GM08714 (cell line): Measurements from ENCODE around the gene LKAAEAR1.

ENCODE experiments used
- H3K4me3 ChIP-seq: fragments of 200-500 bp; sonication (Bioruptor generic); 2 replicates; pipeline ENCODE4 v1.5.1; 2014; ENCODE audit warnings: mild to moderate bottlenecking, low read length, inconsistent platforms
- ZNF274 ChIP-seq: IDR thresholded peaks from 2 replicates; pipeline ENCODE4 v1.6.1; 2012; ENCODE audit warnings: mild to moderate bottlenecking, low read depth, low read length

LKAAEAR1 gene

GRCh38 chr20:64115171-64115911 lies 31.1 kb upstream of the LKAAEAR1 start:
- no peak for TF ChIP-seq ZNF274
- no peak overlapping the region for H3K4me3 ChIP-seq

DNA sequence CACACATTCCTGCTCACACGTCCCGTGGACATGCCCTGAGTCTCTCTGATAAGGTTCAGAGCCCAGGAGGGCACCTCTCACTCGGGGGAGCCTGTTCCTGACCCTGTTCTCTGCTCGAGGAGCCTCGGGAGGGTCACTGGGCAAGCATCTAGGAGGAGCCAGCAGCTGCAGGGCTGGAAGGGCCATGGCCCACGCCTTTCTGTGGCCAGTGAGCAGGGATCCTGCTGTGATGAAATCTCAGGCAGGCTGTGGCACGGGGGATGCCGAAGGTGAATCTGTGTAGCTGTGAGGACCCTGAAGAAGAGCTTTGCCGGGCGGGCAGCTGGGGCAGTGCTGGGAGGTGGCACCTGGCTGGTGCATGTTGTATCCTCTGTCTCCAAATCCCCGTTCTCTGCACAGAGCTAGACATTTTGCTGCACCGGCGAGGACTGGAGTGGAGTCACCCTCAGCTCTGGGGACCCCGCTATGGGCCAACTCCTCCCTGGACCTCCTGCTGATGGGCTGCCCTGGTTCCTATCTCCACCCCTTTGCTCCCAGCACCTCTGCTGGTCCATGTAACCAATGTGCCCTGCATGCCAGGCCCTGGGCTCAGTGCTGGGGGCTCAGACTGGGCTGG lies 30.3 kb upstream of the LKAAEAR1 start:
- no peak overlapping the region for H3K4me3 ChIP-seq
- no peak for TF ChIP-seq ZNF274

GRCh38 chr20:64113796-64114355 lies 29.7 kb upstream of the LKAAEAR1 start:
- TF ChIP-seq ZNF274 = no peak
- H3K4me3 ChIP-seq = no peak overlapping the region

DNA sequence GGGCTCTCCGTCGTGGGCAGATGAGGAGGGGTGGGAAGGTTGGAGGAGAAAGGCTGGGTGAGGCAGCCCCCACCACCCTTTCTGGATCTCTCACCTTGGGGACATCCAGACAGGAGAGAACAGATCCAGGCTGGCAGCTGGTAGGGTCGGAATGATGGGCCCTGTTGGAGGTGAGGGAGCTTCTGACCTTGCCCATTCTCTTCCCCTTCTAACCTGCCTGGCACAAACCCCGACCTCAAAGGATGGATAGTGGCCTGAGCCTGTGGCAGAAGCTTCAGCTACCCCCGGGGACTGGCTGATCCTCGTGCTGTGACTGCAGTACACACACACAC lies 29.2 kb upstream of the LKAAEAR1 start:
- H3K4me3 ChIP-seq = no peak overlapping the region
- TF ChIP-seq ZNF274 = no peak

- no peak overlapping the region for H3K4me3 ChIP-seq
- TF ChIP-seq ZNF274 = no peak
Observed at GRCh38 chr20:64112691-64113443, 28.7 kb upstream of the LKAAEAR1 start.

DNA sequence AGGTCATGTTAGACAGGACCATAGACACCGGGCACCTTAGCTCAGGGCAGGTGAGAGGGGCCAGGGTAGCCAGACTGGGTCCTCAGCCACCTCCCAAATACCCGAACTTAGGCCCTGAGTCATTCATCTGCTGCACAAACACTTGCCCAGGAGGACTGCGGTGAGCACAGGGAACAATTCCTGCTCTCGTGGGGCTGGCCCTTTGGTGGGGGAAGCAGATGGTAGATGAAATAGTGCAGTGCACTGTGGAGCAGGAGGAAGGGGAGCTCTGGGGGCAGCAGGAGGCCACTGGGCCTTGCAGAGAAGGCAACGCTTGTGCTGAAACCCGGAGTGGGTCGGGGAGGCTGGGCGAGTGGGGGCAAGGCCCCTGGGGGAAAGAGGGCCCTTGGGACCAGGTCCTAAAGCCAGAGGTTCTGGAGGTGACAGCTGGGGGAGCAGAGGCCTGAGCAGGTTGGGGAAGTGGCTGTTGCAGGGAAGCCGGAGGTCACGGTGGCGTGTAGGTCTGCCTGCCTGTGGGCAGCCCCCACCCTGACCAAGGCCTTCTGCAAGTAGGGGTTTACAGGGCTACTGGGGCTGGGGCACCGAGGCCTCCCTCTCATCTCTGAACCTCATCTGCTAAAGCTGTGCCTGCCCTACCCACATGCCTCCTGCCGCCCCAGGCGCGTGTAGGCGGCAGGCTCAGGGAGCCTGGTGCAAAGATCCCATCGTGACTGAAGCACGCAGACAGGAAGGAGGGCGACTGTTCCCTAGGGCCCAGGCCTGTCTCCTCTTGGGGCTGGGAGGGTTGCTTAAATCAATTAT lies 27.8 kb upstream of the LKAAEAR1 start:
- H3K4me3 ChIP-seq = no peak overlapping the region
- TF ChIP-seq ZNF274 = no peak

DNA sequence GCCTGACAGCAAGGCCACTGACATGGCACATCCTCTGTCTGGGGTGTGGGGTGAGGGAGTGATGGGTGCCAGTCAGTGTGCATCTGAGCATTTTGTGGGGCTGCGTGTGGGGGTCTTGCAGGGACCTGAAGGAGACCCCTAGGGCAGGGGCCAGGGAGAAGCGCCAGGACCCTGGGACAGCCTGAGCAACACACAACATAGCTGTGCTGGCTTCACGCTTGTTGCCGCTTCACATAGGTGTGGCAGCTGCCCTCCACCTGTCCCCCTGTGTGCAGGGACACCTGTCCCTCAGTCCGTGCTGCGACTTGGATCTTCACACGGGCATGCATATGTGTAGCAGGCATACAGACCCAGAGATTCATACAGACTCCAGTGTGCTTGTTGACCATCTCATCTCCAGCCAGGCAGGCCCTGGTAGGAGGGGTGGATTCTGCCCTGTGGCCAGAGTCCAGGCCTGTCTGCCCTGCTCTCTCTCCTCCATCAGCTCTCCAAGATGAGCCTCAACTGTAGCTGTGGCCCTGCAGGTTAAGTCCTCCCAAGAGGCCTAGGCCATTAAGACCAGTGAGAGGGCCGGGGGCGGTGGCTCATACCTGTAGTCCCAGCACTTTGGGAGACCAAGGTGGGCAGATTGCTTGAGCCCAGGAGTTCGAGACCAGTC lies 26.3 kb upstream of the LKAAEAR1 start:
- TF ChIP-seq ZNF274 = no peak
- H3K4me3 ChIP-seq = no peak overlapping the region

DNA sequence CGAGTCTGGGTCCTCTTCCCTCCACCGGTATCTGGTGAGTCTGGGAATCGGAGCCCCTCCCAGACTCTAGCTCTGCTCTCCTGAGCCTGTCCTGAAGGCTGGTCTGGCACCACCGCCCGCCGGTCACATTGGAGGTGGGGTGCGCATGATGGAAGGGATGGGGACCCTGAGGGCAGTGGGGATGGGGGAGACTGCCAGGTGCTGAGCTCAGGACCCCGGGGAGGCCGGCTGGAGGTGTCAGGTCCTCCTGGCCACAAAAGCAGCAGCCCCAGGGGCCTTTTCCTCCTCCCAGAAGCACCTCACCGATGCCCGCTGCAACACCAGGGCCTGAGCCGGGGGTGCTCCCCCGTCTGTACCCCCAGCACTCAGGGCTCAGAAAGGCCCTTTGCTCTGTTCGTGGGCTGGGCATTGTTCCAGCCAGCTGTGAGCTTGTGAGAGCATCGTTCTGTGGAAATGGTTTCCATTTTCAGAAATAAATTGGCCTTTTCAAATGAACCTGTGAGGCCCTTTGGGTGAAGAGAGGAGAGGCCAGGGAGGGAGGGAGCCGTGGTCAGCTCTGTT lies 25.7 kb upstream of the LKAAEAR1 start:
- H3K4me3 ChIP-seq = no peak overlapping the region
- no peak for TF ChIP-seq ZNF274

DNA sequence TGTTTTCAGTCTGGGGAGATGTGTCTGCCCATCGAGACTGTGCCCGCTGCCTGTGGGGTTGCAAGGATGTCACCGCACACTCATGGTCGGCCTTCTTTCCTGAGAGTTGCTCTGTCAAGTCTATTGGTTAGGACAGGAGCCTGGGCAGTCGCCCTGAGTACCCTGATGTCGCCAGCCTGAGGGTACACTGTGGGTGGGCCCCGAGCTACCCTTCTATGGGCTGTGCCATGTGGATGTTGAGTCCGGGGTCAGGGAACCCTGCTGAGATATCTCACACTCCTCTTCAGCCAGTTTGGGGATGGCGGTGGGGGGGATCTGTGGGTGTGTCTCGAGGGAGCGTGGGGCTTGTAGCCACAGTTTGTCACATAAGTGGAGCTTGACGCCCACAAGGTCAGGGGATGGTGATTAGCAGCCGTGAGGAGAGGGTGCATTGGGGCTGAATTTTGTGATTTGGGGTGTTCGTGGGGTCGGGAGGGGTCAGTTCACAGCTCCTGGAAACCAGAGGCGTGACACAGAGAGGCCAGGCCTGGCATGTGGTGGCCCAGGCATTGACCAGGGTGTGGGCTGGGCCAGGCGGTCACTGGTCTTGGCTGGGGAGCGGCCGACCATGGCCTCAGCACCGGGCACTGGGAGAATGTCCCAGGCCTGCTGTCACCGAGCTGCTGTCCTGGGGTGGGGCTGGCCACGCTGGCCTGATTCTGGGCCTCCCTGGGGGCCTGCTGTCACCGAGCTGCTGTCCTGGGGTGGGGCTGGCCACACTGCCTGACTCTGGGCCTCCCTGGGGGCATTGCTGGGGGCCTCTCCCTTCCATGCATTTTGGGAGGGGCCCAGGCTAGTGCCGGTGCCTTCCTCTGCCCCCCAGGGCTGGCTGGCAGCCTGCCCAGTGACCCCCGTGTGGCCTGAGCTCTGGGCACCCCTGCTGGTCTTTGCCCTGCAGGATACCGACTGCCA lies 24.8 kb upstream of the LKAAEAR1 start:
- H3K4me3 ChIP-seq = no peak overlapping the region
- no peak for TF ChIP-seq ZNF274

DNA sequence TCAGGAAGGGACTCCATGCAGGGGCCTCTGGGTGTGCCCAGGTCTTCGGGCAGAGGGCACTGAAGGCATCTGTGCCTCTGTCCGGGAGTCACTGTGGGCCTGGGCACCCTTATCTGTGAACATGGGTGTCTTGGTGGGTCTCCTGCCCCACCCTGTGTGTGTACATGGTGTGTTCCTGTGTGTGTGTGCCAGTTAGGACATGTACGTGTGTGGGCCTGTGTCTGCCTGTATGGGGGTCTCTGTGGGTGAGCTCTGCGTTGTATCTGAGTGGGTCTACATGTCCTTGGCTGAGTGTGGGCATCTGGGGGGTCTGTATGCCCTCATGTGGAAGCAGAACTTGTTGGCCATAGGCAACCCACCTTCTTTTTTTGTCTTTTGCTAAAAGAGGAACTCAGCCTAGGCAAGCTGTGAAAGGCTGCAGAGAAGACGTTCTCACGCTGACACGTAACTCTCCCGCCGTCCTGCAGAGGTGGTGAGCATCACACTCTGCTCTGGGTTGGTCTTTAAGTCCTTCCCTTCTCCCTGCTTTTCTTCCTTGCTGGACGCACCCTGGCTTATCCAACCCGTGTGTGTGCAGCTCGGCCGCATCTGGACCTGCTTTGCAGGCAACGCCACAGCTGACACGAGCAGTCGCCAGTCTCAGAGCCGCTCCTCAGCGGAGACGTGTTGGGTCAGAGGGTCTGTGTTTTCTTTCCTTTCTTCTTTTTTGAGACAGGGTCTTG lies 23.7 kb upstream of the LKAAEAR1 start:
- no peak overlapping the region for H3K4me3 ChIP-seq
- no peak for TF ChIP-seq ZNF274

DNA sequence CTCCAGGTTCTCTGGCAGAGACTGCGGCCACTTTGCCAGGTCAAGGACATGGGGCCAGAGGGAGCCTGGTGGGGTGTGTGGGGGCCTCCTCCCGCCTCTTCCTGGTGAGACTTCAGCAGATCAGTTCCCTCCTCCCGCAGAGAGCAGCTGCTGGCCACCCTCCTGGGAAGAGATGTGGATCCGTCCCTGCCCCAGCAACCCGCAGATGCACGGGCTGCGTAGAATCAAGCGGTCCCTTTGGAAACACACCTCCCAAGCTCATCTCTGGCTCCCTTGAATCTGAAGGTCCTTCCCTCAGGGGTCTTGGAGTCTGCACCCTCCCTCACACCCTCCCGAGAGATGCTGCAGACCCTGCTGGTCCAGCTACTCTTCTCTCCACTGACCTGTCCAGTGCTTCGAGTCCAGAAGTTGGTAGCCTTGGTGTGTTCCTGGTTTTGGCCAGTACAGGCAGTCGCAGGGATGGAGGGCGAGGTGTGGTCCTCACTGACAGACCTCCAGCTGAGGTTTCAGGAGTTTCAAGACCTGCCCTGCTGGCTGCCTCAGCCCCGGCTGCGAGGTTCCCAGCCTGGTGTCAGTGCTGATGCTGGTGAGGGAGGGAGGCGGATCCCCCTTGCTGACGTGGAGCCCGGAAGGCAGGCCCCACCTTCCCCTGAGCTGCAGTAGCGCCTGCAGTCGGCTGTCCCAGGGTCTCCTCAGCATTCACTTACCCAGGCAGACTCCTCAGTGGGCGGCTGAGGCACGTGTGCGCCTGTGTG lies 23.0 kb upstream of the LKAAEAR1 start, which contains the start of gene NPBWR2:
TSS of gene NPBWR2 (minus strand) at position 585 of the 755 bp plus-strand sequence. CDS start 734 bp downstream, outside the sequence.
- TF ChIP-seq ZNF274 = no peak
- no peak within 1 kb of the TSS for H3K4me3 ChIP-seq
